GM23338 (cell line): ENCODE data around the gene CDR2L. TPM values are rescaled to one million over a fixed set of nuclear protein-coding genes. Genes with fewer than 3 reads are reported as not detected.

ENCODE experiments used
- ATAC-seq: fragments of 200-7000 bp; cut with Tn5 transposase; 3 replicates; pipeline ENCODE4 v1.9.1; 2020
- DNase-seq: peaks from one replicate; pipeline ENCODE4 v3.0.0-alpha.2; 2015; ENCODE audit warnings: low spot score
- H2AFZ ChIP-seq: fragments of 200-600 bp; sonication (generic); 2 replicates; pipeline ENCODE4 v1.8.0; 2016; ENCODE audit warnings: antibody characterized with exemption, mild to moderate bottlenecking, moderate library complexity
- H3F3A ChIP-seq: fragments of 200-600 bp; sonication (generic); replicated peaks from 2 replicates; pipeline ENCODE4 v1.8.0; 2017; ENCODE audit warnings: antibody characterized with exemption, mixed run types, low read depth
- H3K27ac ChIP-seq: fragments of 200-600 bp; sonication (generic); 2 replicates; pipeline ENCODE4 v1.6.1; 2016; ENCODE audit warnings: low read depth
- H3K27me3 ChIP-seq: fragments of 200-600 bp; sonication (generic); 2 replicates; pipeline ENCODE4 v1.8.0; 2016; ENCODE audit warnings: mild to moderate bottlenecking, mixed run types, moderate library complexity; ENCODE audit not compliant: insufficient read depth
- H3K36me3 ChIP-seq: fragments of 200-600 bp; sonication (generic); 2 replicates; pipeline ENCODE4 v1.8.0; 2016; ENCODE audit warnings: mild to moderate bottlenecking; ENCODE audit not compliant: insufficient read depth
- H3K4me1 ChIP-seq: fragments of 200-600 bp; sonication (generic); 2 replicates; pipeline ENCODE4 v1.8.0; 2016; ENCODE audit warnings: mild to moderate bottlenecking, moderate library complexity; ENCODE audit not compliant: insufficient read depth
- H3K4me2 ChIP-seq: fragments of 200-600 bp; sonication (generic); 2 replicates; pipeline ENCODE4 v1.7.1; 2017; ENCODE audit warnings: mixed run types
- H3K4me3 ChIP-seq: fragments of 200-600 bp; sonication (generic); 2 replicates; pipeline ENCODE4 v1.6.1; 2016; ENCODE audit warnings: mixed run types
- H3K79me2 ChIP-seq: fragments of 200-600 bp; sonication (generic); replicated peaks from 2 replicates; pipeline ENCODE4 v1.8.0; 2017; ENCODE audit warnings: mild to moderate bottlenecking; ENCODE audit not compliant: insufficient read depth
- H3K9me2 ChIP-seq: fragments of 200-600 bp; sonication (generic); 2 replicates; pipeline ENCODE4 v1.8.0; 2017; ENCODE audit not compliant: insufficient read depth
- H4K20me1 ChIP-seq: fragments of 200-600 bp; sonication (generic); replicated peaks from 2 replicates; pipeline ENCODE4 v1.8.0; 2017; ENCODE audit warnings: mild to moderate bottlenecking; ENCODE audit not compliant: insufficient read depth
- H3K27ac Mint-ChIP-seq: 2 replicates; pipeline ENCODE4 v1.8.0; 2020; ENCODE audit warnings: inconsistent platforms, mild to moderate bottlenecking, moderate library complexity, mixed read lengths
- H3K27me3 Mint-ChIP-seq: 3 replicates; pipeline ENCODE4 v1.8.0; 2022; ENCODE audit warnings: low read depth, mild to moderate bottlenecking, moderate library complexity, mixed read lengths, inconsistent platforms; ENCODE audit not compliant: insufficient read depth, poor library complexity
- H3K36me3 Mint-ChIP-seq: 3 replicates; pipeline ENCODE4 v1.8.0; 2021; ENCODE audit warnings: low read depth, mild to moderate bottlenecking, inconsistent platforms, moderate library complexity, mixed read lengths
- H3K4me1 Mint-ChIP-seq: 3 replicates; pipeline ENCODE4 v1.8.0; 2020; ENCODE audit warnings: mild to moderate bottlenecking, inconsistent platforms, mixed read lengths
- H3K4me3 Mint-ChIP-seq: 3 replicates; pipeline ENCODE4 v1.8.0; 2021; ENCODE audit warnings: moderate library complexity, mild to moderate bottlenecking, inconsistent platforms, mixed read lengths
- H3K9me3 Mint-ChIP-seq: 3 replicates; pipeline ENCODE4 v1.8.0; 2020; ENCODE audit warnings: moderate library complexity, mild to moderate bottlenecking, inconsistent platforms, mixed read lengths
- ETS1 ChIP-seq: IDR thresholded peaks from 2 replicates; pipeline ENCODE4 v1.6.1; 2016; ENCODE audit warnings: antibody characterized with exemption
- JUNB ChIP-seq: IDR thresholded peaks from one replicate; pipeline ENCODE4 v1.6.1; 2016; ENCODE audit warnings: antibody characterized with exemption; ENCODE audit not compliant: unreplicated experiment
- NANOG ChIP-seq: IDR thresholded peaks from 2 replicates; pipeline ENCODE4 v1.6.1; 2016; ENCODE audit warnings: antibody characterized with exemption, borderline replicate concordance
- POLR2AphosphoS5 ChIP-seq: IDR thresholded peaks from 2 replicates; pipeline ENCODE4 v1.6.1; 2016; ENCODE audit warnings: antibody characterized with exemption, low read depth
- REST ChIP-seq: IDR thresholded peaks from one replicate; pipeline ENCODE4 v1.6.1; 2018; ENCODE audit warnings: antibody characterized with exemption; ENCODE audit not compliant: unreplicated experiment
- STAT1 ChIP-seq: IDR thresholded peaks from one replicate; pipeline ENCODE4 v1.6.1; 2016; ENCODE audit warnings: antibody characterized with exemption; ENCODE audit not compliant: unreplicated experiment
- ZNF331 ChIP-seq: fragments of 250-450 bp; sonication (Bioruptor Pico); IDR thresholded peaks from 2 replicates; pipeline ENCODE4 v1.5.0; 2020; ENCODE audit warnings: low read depth, mild to moderate bottlenecking, moderate library complexity
- ZNF462 ChIP-seq: fragments of 250-450 bp; sonication (Bioruptor Pico); IDR thresholded peaks from 2 replicates; pipeline ENCODE4 v1.5.0; 2020; ENCODE audit warnings: mild to moderate bottlenecking, moderate library complexity
- polyA plus RNA-seq: library from polyadenylated mRNA; unstranded; fragments of >200 nt; fragmentation: Nextera tagmentation; extraction: Ambion mirVana; gene quantifications from 2 replicates; pipeline ENCODE4 v1.2.1, GENCODE V29; 2016
- total RNA-seq: library from RNA; depleted of rRNA; stranded (reverse); fragments of >200 nt; shearing (Covaris generic); gene quantifications from 2 replicates; pipeline ENCODE4 v1.2.3, GENCODE V29; 2014

The CDR2L gene
- total and polyA plus RNA-seq, 2 experiments from 2014 or later: 17.7 to 35.8 TPM

- TF ChIP-seq REST: no peak
- no peak for TF ChIP-seq POLR2AphosphoS5
- TF ChIP-seq STAT1: no peak
Observed at GRCh38 chr17:74951680-74952421, 35.6 kb upstream of the CDR2L start (continued).

- Histone ChIP-seq H3K4me3 (no peak overlapping the region), H3K79me2 (no peaks in the 10 kb centered on the region), H3K9me2 (no peaks in the 10 kb centered on the region), H3K27ac (no peak overlapping the region), H4K20me1 (no peaks in the 10 kb centered on the region), H3K4me1 (peaks cover 5% of the 10 kb centered on the region; the same call in 1 of the 2 replicates), H2AFZ (peak overlapping the region; percentile 18; the same call in 1 of the 2 replicates), H3K27me3 (no peaks in the 10 kb centered on the region), H3F3A (no peaks in the 10 kb centered on the region), H3K4me2 (peak overlapping the region; percentile 51; the same call in 1 of the 2 replicates), H3K36me3 (no peaks in the 10 kb centered on the region)
- Mint-ChIP-seq H3K9me3 (no peaks in the 10 kb centered on the region), H3K4me1 (peaks cover 9% of the 10 kb centered on the region; the same call in 2 of the 3 replicates), H3K27ac (no peak overlapping the region), H3K36me3 (no peaks in the 10 kb centered on the region), H3K4me3 (no peak overlapping the region), H3K27me3 (peaks cover 11% of the 10 kb centered on the region)
- ATAC-seq (peak; percentile 12), DNase-seq (no peak)
- TF ChIP-seq ETS1: no peak
- TF ChIP-seq NANOG: no peak
- no peak for TF ChIP-seq JUNB
- TF ChIP-seq ZNF331 (CRISPR knock-in tag): no peak
- no peak for TF ChIP-seq REST
- TF ChIP-seq ZNF462 (CRISPR knock-in tag): no peak
Observed at GRCh38 chr17:74952431-74953133, 34.9 kb upstream of the CDR2L start.
